Subcutaneous abdominal adipose tissue (tissue), 5 donors: Measurements from ENCODE around the gene COL5A1.

ENCODE experiments used
- H3K27ac ChIP-seq: one replicate; pipeline ENCODE4 v1.7.0; 2013; ENCODE audit warnings: low read depth, mild to moderate bottlenecking, inconsistent platforms, low read length, moderate library complexity
- H3K27me3 ChIP-seq, 5 donors: one replicate each; pipeline ENCODE4 v1.7.0; 2013; ENCODE audit warnings: low read length in 5 of 5, inconsistent platforms in 1 of 5; ENCODE audit not compliant: control insufficient read depth in 5 of 5, insufficient read depth in 4 of 5
- H3K36me3 ChIP-seq, 5 donors: one replicate each; pipeline ENCODE4 v1.7.0; 2013; ENCODE audit warnings: low read length in 5 of 5; ENCODE audit not compliant: control insufficient read depth in 5 of 5, insufficient read depth in 5 of 5
- H3K4me1 ChIP-seq, 5 donors: one replicate each; pipeline ENCODE4 v1.7.0; 2013; ENCODE audit warnings: low read length in 5 of 5, mild to moderate bottlenecking in 3 of 5, moderate library complexity in 1 of 5; ENCODE audit not compliant: control insufficient read depth in 5 of 5, insufficient read depth in 5 of 5
- H3K4me3 ChIP-seq, 5 donors: one replicate each; pipeline ENCODE4 v1.7.0; 2013; ENCODE audit warnings: low read length in 5 of 5, low read depth in 1 of 5
- H3K9ac ChIP-seq, 5 donors: one replicate each; pipeline ENCODE4 v1.7.0; 2013; ENCODE audit warnings: low read length in 5 of 5, mild to moderate bottlenecking in 4 of 5, moderate library complexity in 3 of 5
- H3K9me3 ChIP-seq, 5 donors: one replicate each; pipeline ENCODE4 v1.7.0; 2013; ENCODE audit warnings: low read length in 5 of 5; ENCODE audit not compliant: control insufficient read depth in 5 of 5
- donor health status: healthy.
- donor health status: healthy.
- donor health status: healthy.
- donor health status: healthy.
- donor health status: healthy.

The COL5A1 gene

GRCh38 chr9:134885001-134885678, 243.5 kb downstream of the COL5A1 start:
- Histone ChIP-seq H3K9ac (no peak overlapping the region), H3K4me3 (no peak overlapping the region), H3K27ac (no peak overlapping the region), H3K4me1 (peaks cover 0 to 12% (median 0%) of the 10 kb centered on the region in 5 donors), H3K27me3 (peaks cover 0 to 6% (median 0%) of the 10 kb centered on the region in 5 donors), H3K9me3 (no peaks in the 10 kb centered on the region), H3K36me3 (peaks cover 0 to 4% (median 0%) of the 10 kb centered on the region in 5 donors)

- no peaks in the 10 kb centered on the region for H3K9me3 ChIP-seq
- no peak overlapping the region for H3K9ac ChIP-seq
- H3K4me3 ChIP-seq, result no peak overlapping the region
- peaks cover 0 to 4% (median 0%) of the 10 kb centered on the region in 5 donors for H3K36me3 ChIP-seq
- peaks cover 0 to 6% (median 0%) of the 10 kb centered on the region in 5 donors for H3K27me3 ChIP-seq
- no peak overlapping the region for H3K27ac ChIP-seq
- peaks cover 0 to 6% (median 0%) of the 10 kb centered on the region in 5 donors for H3K4me1 ChIP-seq
These were observed 244.2 kb downstream of the COL5A1 start for GRCh38 chr9:134885679-134886412.

GRCh38 chr9:134886413-134886913, 244.9 kb downstream of the COL5A1 start:
- Histone ChIP-seq H3K4me3 (no peak overlapping the region), H3K27ac (no peak overlapping the region), H3K36me3 (peaks cover 0 to 4% (median 0%) of the 10 kb centered on the region in 5 donors), H3K4me1 (peaks cover 0 to 6% (median 0%) of the 10 kb centered on the region in 5 donors), H3K9me3 (no peaks in the 10 kb centered on the region), H3K27me3 (peaks cover 0 to 6% (median 0%) of the 10 kb centered on the region in 5 donors), H3K9ac (no peak overlapping the region)

- H3K27ac ChIP-seq, result no peak overlapping the region
These were observed 245.6 kb downstream of the COL5A1 start for GRCh38 chr9:134887219-134887618.

GRCh38 chr9:134887686-134888602, 246.3 kb downstream of the COL5A1 start:
- peaks cover 0 to 6% (median 0%) of the 10 kb centered on the region in 5 donors for H3K27me3 ChIP-seq
- H3K9ac ChIP-seq, result peak overlapping the region in 1 of 5 donors; percentile 18
- H3K36me3 ChIP-seq, result peaks cover 0 to 4% (median 0%) of the 10 kb centered on the region in 5 donors
- no peak overlapping the region for H3K27ac ChIP-seq
- no peaks in the 10 kb centered on the region for H3K9me3 ChIP-seq
- no peak overlapping the region for H3K4me3 ChIP-seq
- peaks cover 0 to 14% (median 0%) of the 10 kb centered on the region in 5 donors for H3K4me1 ChIP-seq

More at GRCh38 chr9:134887219-134887618, 245.6 kb downstream of the COL5A1 start:
- Histone ChIP-seq H3K27me3 (peaks cover 0 to 6% (median 0%) of the 10 kb centered on the region in 5 donors), H3K9me3 (no peaks in the 10 kb centered on the region), H3K9ac (no peak overlapping the region), H3K4me1 (peaks cover 0 to 13% (median 0%) of the 10 kb centered on the region in 5 donors), H3K4me3 (no peak overlapping the region), H3K36me3 (peaks cover 0 to 4% (median 0%) of the 10 kb centered on the region in 5 donors)

- peaks cover 0 to 6% (median 0%) of the 10 kb centered on the region in 5 donors for H3K27me3 ChIP-seq
- no peaks in the 10 kb centered on the region for H3K9me3 ChIP-seq
- H3K27ac ChIP-seq, result no peak overlapping the region
- no peak overlapping the region for H3K4me3 ChIP-seq
- peaks cover 0 to 4% (median 0%) of the 10 kb centered on the region in 5 donors for H3K36me3 ChIP-seq
- H3K9ac ChIP-seq, result no peak overlapping the region
- H3K4me1 ChIP-seq, result peaks cover 0 to 14% (median 0%) of the 10 kb centered on the region in 5 donors
These were observed 247.1 kb downstream of the COL5A1 start for GRCh38 chr9:134888603-134889190.

GRCh38 chr9:134889386-134890154, 248.0 kb downstream of the COL5A1 start:
- Histone ChIP-seq H3K27me3 (peaks cover 0 to 6% (median 0%) of the 10 kb centered on the region in 5 donors), H3K4me1 (peaks cover 0 to 14% (median 0%) of the 10 kb centered on the region in 5 donors), H3K36me3 (peaks cover 0 to 4% (median 0%) of the 10 kb centered on the region in 5 donors), H3K9ac (no peak overlapping the region), H3K4me3 (no peak overlapping the region), H3K9me3 (peaks cover 0 to under 1% (median 0%) of the 10 kb centered on the region in 5 donors), H3K27ac (no peak overlapping the region)

GRCh38 chr9:134890155-134890495, 248.5 kb downstream of the COL5A1 start:
- Histone ChIP-seq H3K27ac (no peak overlapping the region), H3K4me3 (no peak overlapping the region), H3K9ac (no peak overlapping the region), H3K27me3 (peaks cover 0 to 6% (median 0%) of the 10 kb centered on the region in 5 donors), H3K4me1 (peaks cover 0 to 14% (median 0%) of the 10 kb centered on the region in 5 donors), H3K9me3 (peaks cover 0 to 6% (median 0%) of the 10 kb centered on the region in 5 donors), H3K36me3 (peaks cover 0 to 4% (median 0%) of the 10 kb centered on the region in 5 donors)
